Sigmoid colon (tissue), 7 donors: Measurements from ENCODE around the gene RPA1. TPM values are rescaled to one million over a fixed set of nuclear protein-coding genes. Genes with fewer than 3 reads are reported as not detected.
A peak's percentile ranks its signal among the peaks of the same experiment; 100 is the strongest.

ENCODE experiments used
- DNase-seq: peaks from one replicate; pipeline ENCODE4 v3.0.0-alpha.2; 2019
- H3K27ac ChIP-seq, 4 donors: fragments of 200-600 bp; sonication (generic); one replicate each; pipeline ENCODE4 v1.5.1; 2016 to 2019; ENCODE audit warnings: mild to moderate bottlenecking in 1 of 4
- H3K27me3 ChIP-seq, 3 donors: fragments of 200-600 bp; sonication (generic); one replicate each; pipeline ENCODE4 v1.5.1; 2019; ENCODE audit warnings: mild to moderate bottlenecking in 1 of 3
- H3K36me3 ChIP-seq, 4 donors: fragments of 200-600 bp; sonication (generic); one replicate each; pipeline ENCODE4 v1.5.1; 2016 to 2019
- H3K4me1 ChIP-seq, 4 donors: fragments of 200-600 bp; sonication (generic); one replicate each; pipeline ENCODE4 v1.5.1; 2017 to 2019
- H3K4me3 ChIP-seq, 4 donors: fragments of 200-600 bp; sonication (generic); one replicate each; pipeline ENCODE4 v1.5.1; 2017 to 2019; ENCODE audit warnings: mild to moderate bottlenecking in 2 of 4, moderate library complexity in 1 of 4
- H3K9me3 ChIP-seq, 4 donors: fragments of 200-600 bp in 3 of 4; sonication (generic) in 3 of 4; one replicate each; pipeline versions ENCODE4 v1.5.1 to v1.6.1; 2013 to 2019
- EP300 ChIP-seq, 4 donors: sonication (generic); formaldehyde crosslinking; IDR thresholded peaks; one replicate each; pipeline ENCODE4 v1.6.1; 2017; ENCODE audit warnings: antibody characterized with exemption in 4 of 4
- POLR2A ChIP-seq, 2 donors: fragments of 450-650 bp; IDR thresholded peaks; one replicate each; pipeline ENCODE4 v1.6.1; 2016; ENCODE audit warnings: antibody characterized with exemption in 2 of 2, mild to moderate bottlenecking in 2 of 2, moderate library complexity in 2 of 2
- POLR2AphosphoS5 ChIP-seq, 4 donors: sonication (generic); formaldehyde crosslinking; IDR thresholded peaks; one replicate each; pipeline ENCODE4 v1.6.1; 2017; ENCODE audit warnings: antibody characterized with exemption in 4 of 4
- WGBS, 2 donors: extraction: QIAGEN DNeasy Blood & Tissue Kit; methylation state at CpG; one replicate each; pipeline ENCODE4 v1.1.7; 2013; 5-methylcytosine and 5-hydroxymethylcytosine counted together
- intact Hi-C: fragments of 100-400 bp; cut with DNase I; formaldehyde crosslinking; loops from one replicate; pipeline ENCODE4 v1.15.1; 2023
- polyA plus RNA-seq, 3 donors: library from polyadenylated mRNA; stranded (reverse); fragments of 200-250 nt; gene quantifications; one replicate each; pipeline ENCODE4 v1.2.3, GENCODE V29; 2013
- total RNA-seq, 4 donors: library from RNA; depleted of rRNA; stranded (reverse); fragments of >200 nt; gene quantifications; one replicate each; pipeline ENCODE4 v1.1.0, GENCODE V29; 2016
- TF ChIP-seq, protein P1 (sequence below), 4 experiments: fragments of 450-650 bp in 3 of 4; fragments of 200-600 bp in 1 of 4; IDR thresholded peaks; one replicate each; pipeline ENCODE4 v1.5.1; 2016 to 2019; ENCODE audit warnings: antibody characterized with exemption in 4 of 4, mild to moderate bottlenecking in 3 of 4, moderate library complexity in 2 of 4
- donor health status: healthy with polysubstance abuse.
- donor health status: Bipolar disorder and iron deficiency.
- donor health status: healthy.

Gene RPA1
- total and polyA plus RNA-seq, 7 donors: 16.2 to 46.8 (median 30.6) TPM

DNA sequence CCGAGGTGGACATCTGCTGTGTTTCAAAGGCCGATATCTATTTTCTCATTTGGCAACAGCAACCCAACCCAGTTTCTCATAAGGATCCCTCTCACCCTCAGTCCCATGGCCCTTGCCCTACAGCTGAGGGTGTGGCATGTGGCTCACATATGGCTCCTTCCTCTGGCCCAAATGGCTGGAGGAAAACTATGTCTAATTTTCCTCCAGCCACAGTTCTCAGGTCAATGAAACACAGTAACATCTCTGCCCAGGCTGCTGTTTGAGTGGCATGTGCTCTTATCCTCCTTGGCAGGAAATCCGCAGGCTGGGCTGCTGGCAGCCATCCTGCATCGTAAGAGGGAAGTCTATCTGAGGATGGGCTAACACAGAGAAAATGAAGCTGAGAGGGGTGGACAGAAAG, 43.9 kb upstream of the RPA1 start:
- peak overlapping the region; percentile 80 to 94 (median 91) for H3K27ac ChIP-seq
- DNase-seq: no peak
- TF ChIP-seq EP300 (IDR thresholded peaks at IDR 0.05): no peak
- TF ChIP-seq POLR2AphosphoS5 (IDR thresholded peaks at IDR 0.05): no peak
- TF ChIP-seq, protein P1, sequence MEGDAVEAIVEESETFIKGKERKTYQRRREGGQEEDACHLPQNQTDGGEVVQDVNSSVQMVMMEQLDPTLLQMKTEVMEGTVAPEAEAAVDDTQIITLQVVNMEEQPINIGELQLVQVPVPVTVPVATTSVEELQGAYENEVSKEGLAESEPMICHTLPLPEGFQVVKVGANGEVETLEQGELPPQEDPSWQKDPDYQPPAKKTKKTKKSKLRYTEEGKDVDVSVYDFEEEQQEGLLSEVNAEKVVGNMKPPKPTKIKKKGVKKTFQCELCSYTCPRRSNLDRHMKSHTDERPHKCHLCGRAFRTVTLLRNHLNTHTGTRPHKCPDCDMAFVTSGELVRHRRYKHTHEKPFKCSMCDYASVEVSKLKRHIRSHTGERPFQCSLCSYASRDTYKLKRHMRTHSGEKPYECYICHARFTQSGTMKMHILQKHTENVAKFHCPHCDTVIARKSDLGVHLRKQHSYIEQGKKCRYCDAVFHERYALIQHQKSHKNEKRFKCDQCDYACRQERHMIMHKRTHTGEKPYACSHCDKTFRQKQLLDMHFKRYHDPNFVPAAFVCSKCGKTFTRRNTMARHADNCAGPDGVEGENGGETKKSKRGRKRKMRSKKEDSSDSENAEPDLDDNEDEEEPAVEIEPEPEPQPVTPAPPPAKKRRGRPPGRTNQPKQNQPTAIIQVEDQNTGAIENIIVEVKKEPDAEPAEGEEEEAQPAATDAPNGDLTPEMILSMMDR (IDR thresholded peaks at IDR 0.05): no peak
- no peak for TF ChIP-seq POLR2A (IDR thresholded peaks at IDR 0.05)
- intact Hi-C loops: loop anchor here (2.0 to 10.0 kb wide), 4 partner anchors 61 to 211 kb away; partner anchors contain the start of genes RILP and WDR81
- peaks cover 0 to 63% (median 56%) of the 10 kb centered on the region in 4 donors for H3K4me1 ChIP-seq
- no peaks in the 10 kb centered on the region for H3K9me3 ChIP-seq
- peaks cover 0 to 6% (median 2%) of the 10 kb centered on the region in 4 donors for H3K36me3 ChIP-seq
- H3K27me3 ChIP-seq: no peaks in the 10 kb centered on the region
- H3K4me3 ChIP-seq: no peak overlapping the region
- 79 to 83% methylated on average over 4 of the region's 4 CpGs for WGBS, 2 donors

DNA sequence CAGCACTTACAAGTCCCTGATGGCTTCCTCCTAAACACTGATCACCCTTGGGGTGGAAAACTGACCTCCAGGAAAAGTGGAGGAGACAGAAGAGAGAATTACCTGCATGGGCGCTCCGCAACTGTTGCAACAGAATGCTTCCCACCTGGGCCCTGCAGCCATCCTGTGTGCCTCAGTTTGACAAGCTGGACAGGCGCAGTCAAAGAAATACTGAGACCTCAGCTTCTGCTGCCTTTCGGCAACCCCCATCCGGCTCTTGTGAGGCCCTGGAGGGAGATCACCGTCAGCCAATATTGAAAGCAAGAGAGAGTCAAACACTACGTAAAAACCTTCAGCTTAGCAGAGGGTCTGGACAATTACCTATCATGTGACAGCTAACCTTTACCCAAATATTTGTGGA, 43.1 kb upstream of the RPA1 start:
- TF ChIP-seq POLR2AphosphoS5 (IDR thresholded peaks at IDR 0.05): no peak
- TF ChIP-seq EP300 (IDR thresholded peaks at IDR 0.05): no peak
- TF ChIP-seq, protein P1 (IDR thresholded peaks at IDR 0.05): no peak
- no peak for TF ChIP-seq POLR2A (IDR thresholded peaks at IDR 0.05)
- 88 to 89% methylated on average over 7 of the region's 7 CpGs for WGBS, 2 donors
- peaks cover 0 to 55% (median 50%) of the 10 kb centered on the region in 4 donors for H3K4me1 ChIP-seq
- DNase-seq: no peak
- H3K36me3 ChIP-seq: no peaks in the 10 kb centered on the region
- peak overlapping the region; percentile 80 to 94 (median 91) for H3K27ac ChIP-seq
- H3K4me3 ChIP-seq: no peak overlapping the region
- intact Hi-C loops: loop anchor here (2.0 to 10.0 kb wide), 3 partner anchors 70 to 212 kb away; partner anchors contain the start of gene RILP
- no peaks in the 10 kb centered on the region for H3K9me3 ChIP-seq
- H3K27me3 ChIP-seq: no peaks in the 10 kb centered on the region

DNA sequence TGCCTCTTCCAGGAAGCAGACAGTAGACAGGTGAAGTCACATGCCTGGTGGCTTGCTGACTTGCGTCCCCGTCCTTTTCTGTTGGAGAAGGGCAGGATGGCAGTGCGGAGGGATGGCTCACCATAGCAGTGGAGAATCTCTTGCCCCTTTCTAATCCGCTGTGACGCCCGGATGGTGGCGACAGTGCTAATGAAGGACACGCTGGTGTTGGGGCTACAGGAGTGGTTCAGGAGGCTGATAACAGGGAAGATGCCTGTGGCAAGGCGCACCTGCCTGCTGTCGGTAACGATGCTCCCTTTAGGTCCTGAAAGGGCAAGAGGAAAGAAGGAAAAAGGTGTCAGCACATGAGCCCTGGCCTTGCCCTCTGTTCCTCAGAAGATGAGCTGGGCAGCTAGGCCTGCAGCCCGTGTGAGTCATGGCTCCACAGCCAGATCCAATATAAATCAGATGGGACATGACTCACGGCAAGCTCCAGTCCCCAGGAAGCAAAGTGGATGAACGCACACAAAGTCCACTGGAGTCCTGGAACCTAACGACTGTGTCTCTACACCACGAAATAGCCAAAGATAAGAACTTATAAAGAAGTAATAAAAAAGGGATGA, 42.4 kb upstream of the RPA1 start:
- no peaks in the 10 kb centered on the region for H3K36me3 ChIP-seq
- peak; percentile 94 for DNase-seq
- intact Hi-C loops: loop anchor here (2.0 to 10.0 kb wide), 3 partner anchors 71 to 213 kb away; partner anchors contain the start of gene RILP
- TF ChIP-seq, protein P1 (IDR thresholded peaks at IDR 0.05): no peak
- TF ChIP-seq EP300 (IDR thresholded peaks at IDR 0.05): no peak
- TF ChIP-seq POLR2AphosphoS5 (IDR thresholded peaks at IDR 0.05): peak; percentile 49 to 84 (median 76)
- no peak for TF ChIP-seq POLR2A (IDR thresholded peaks at IDR 0.05)
- no peak overlapping the region for H3K4me3 ChIP-seq
- H3K27me3 ChIP-seq: no peaks in the 10 kb centered on the region
- 67 to 75% methylated on average over 16 of the region's 16 CpGs for WGBS, 2 donors
- peaks cover 0 to 48% (median 43%) of the 10 kb centered on the region in 4 donors for H3K4me1 ChIP-seq
- H3K9me3 ChIP-seq: no peaks in the 10 kb centered on the region
- H3K27ac ChIP-seq: peak overlapping the region; percentile 80 to 94 (median 91)

DNA sequence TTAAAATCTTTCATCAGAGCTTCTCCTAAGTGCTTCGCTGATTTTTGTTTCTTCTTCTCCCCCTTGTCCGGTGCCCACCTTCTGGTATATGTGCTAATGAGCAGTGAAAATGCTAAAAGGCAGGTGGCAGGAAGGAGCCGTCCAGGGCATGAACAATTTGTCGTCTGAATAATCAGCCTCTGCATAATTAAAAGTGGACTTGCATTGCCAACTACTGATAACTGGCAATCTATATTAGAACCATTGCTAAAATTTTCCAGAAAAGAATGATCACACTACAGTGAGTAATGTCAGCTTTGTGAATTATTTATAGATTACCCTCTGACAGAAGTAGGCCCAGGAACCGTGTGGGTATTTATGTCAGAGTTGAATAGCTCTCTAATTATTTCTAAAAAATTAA, 39.9 kb upstream of the RPA1 start:
- Histone ChIP-seq H3K27me3 (no peaks in the 10 kb centered on the region), H3K4me3 (no peak overlapping the region), H3K36me3 (no peaks in the 10 kb centered on the region), H3K4me1 (peaks cover 0 to 26% (median 23%) of the 10 kb centered on the region in 4 donors), H3K27ac (peak overlapping the region in 1 of 4 donors; percentile 21), H3K9me3 (no peaks in the 10 kb centered on the region)
- no peak for DNase-seq
- 82 to 86% methylated on average over 5 of the region's 5 CpGs for WGBS, 2 donors
- intact Hi-C loops: loop anchor here (10.0 kb wide), 1 partner anchor 215 kb away; no protein-coding TSS in a partner anchor
- TF ChIP-seq EP300 (IDR thresholded peaks at IDR 0.05) (no peak), POLR2A (IDR thresholded peaks at IDR 0.05) (no peak), POLR2AphosphoS5 (IDR thresholded peaks at IDR 0.05) (no peak)
- TF ChIP-seq, protein P1 (IDR thresholded peaks at IDR 0.05): no peak
